ENCODE measurements around the gene ALDH1L1.

GRCh38 chr3:126110431-126111125, 69.8 kb downstream of the ALDH1L1 start:
- TF ChIP-seq POLR2A (IDR thresholded peaks at IDR 0.05) (no peak), CTCF (IDR thresholded peaks at IDR 0.05) (no peak)
